Adrenal gland (tissue), 12 donors: ENCODE measurements around the gene CNOT6. TPM values are rescaled to one million over a fixed set of nuclear protein-coding genes. Genes with fewer than 3 reads are reported as not detected.

Experiments
- DNase-seq, 7 donors: peaks; one replicate each; pipeline ENCODE4 v3.0.0-alpha.2; 2019 to 2020
- H3K27ac ChIP-seq, 5 donors: fragments of 200-600 bp; sonication (generic) in 4 of 5; 1 replicate in 3 of 5; 2 replicates in 2 of 5; pipeline versions ENCODE4 v1.5.1 to v1.8.0; 2016 to 2020; ENCODE audit warnings: mild to moderate bottlenecking in 1 of 5
- H3K27me3 ChIP-seq: fragments of 200-600 bp; 2 replicates; pipeline ENCODE4 v1.8.0; 2021
- H3K36me3 ChIP-seq, 2 donors: fragments of 200-600 bp; replicated peaks in 1 of 2; 1 replicate in 1 of 2; 2 replicates in 1 of 2; pipeline versions ENCODE4 v1.5.1 to v1.8.0; 2018 to 2022
- H3K4me1 ChIP-seq, 2 donors: fragments of 200-600 bp; replicated peaks in 1 of 2; 1 replicate in 1 of 2; 2 replicates in 1 of 2; pipeline versions ENCODE4 v1.5.1 to v1.8.0; 2018 to 2021
- H3K4me3 ChIP-seq, 4 donors: fragments of 200-600 bp; sonication (generic) in 3 of 4; one replicate each; pipeline ENCODE4 v1.5.1; 2016 to 2018
- H3K9me3 ChIP-seq, 3 donors: fragments of 200-600 bp; sonication (generic) in 1 of 3; replicated peaks in 1 of 3; 1 replicate in 2 of 3; 2 replicates in 1 of 3; pipeline versions ENCODE4 v1.5.1 to v1.8.0; 2016 to 2021
- POLR2A ChIP-seq, 2 donors: fragments of 450-650 bp; IDR thresholded peaks; one replicate each; pipeline ENCODE4 v1.6.1; 2017; ENCODE audit warnings: antibody characterized with exemption in 2 of 2, mild to moderate bottlenecking in 2 of 2, moderate library complexity in 1 of 2
- WGBS, 4 donors: extraction: QIAGEN DNeasy Blood & Tissue Kit in 2 of 4; methylation state at CpG; one replicate each; pipeline versions ENCODE4 v1.1.5 to v1.1.7; 2013 to 2017; 5-methylcytosine and 5-hydroxymethylcytosine counted together
- intact Hi-C, 2 donors: fragments of 100-400 bp; cut with DNase I; formaldehyde crosslinking; loops; one replicate each; pipeline versions ENCODE4 v1.14.1 to v1.15.0; 2022 to 2023
- polyA plus RNA-seq, 3 donors: library from polyadenylated mRNA; stranded (reverse); fragments of 200-250 nt in 2 of 3; fragments of 350-450 nt in 1 of 3; fragmentation: Illumina TruSeq in 1 of 3; extraction: RNeasy Lipid Tissue Mini Kit (QIAGEN cat#74804) in 1 of 3; gene quantifications; one replicate each; pipeline ENCODE4 v1.2.3, GENCODE V29; 2013 to 2014
- total RNA-seq, 9 donors: library from RNA; depleted of rRNA in 4 of 9; stranded (reverse); fragments of >200 nt in 4 of 9; fragments of 120-200 nt in 1 of 9; fragmentation: NEBNext Ultra II Directional in 1 of 9; extraction: Animal tissue kit (Norgen Biotek cat#: 25700) in 1 of 9; gene quantifications; one replicate each; pipeline versions ENCODE4 v1.1.0 to v1.2.4, GENCODE V29; 2013 to 2023
- TF ChIP-seq, protein P1 (sequence below), 6 experiments: fragments of 450-650 bp in 4 of 6; fragments of 200-600 bp in 2 of 6; sonication (generic) in 1 of 6; IDR thresholded peaks; 1 replicate in 5 of 6; 2 replicates in 1 of 6; pipeline versions ENCODE4 v1.5.1 to v1.8.0; 2016 to 2021; ENCODE audit warnings: antibody characterized with exemption in 6 of 6, mild to moderate bottlenecking in 2 of 6, moderate library complexity in 1 of 6
- donor health status: healthy with polysubstance abuse.
- donor health status: Bipolar disorder and iron deficiency.
- donor health status: DM: yes; HTN: yes; CAD: no.
- donor health status: DM: no; HTN: no; CAD: no.
- donor health status: DM: no; HTN: no; CAD: no.
- donor health status: DM: yes; HTN: yes; CAD: no.

CNOT6 gene
- total and polyA plus RNA-seq, 12 donors = 4.4 to 19.9 (median 11.5) TPM

DNA sequence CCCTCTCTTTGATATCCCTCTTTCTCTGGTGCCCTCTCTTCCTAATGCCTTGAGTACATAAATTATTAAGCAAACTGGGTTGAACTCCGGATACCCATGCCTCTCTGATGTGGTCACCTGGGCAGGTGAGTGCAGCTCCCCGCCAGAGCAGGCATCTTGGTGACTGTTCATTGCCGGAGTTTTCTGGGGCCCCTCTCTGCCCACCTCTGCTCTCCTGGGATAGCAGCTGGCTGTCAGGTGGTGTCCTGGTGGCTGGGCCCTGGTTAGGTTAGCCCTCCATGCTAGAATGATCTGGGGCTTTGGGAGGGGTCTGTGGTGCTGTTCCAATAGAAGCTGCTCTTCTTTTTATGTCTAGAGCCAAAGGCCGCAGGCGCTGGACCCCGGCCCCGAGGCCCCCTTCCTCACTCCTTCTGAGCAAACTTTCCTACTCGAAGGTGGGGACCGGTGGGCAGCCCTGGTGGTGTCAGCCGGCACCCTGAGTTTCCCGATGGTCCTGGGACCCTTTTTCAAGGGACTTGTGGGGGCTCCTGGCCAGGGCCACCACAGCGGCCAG is 102.0 kb downstream of the CNOT6 start:
- DNase-seq = peak in 1 of 7 donors; percentile 9
- Histone ChIP-seq H3K36me3 (no peaks in the 10 kb centered on the region), H3K27me3 (peaks cover 22% of the 10 kb centered on the region), H3K4me3 (no peak overlapping the region), H3K27ac (no peak overlapping the region), H3K4me1 (peaks cover 0 to 5% of the 10 kb centered on the region in 2 donors), H3K9me3 (no peaks in the 10 kb centered on the region)
- intact Hi-C loops = loop anchor here in 1 of 2 donors (10.0 kb wide), 1 partner anchor 111 kb away; no protein-coding TSS in a partner anchor
- WGBS, 4 donors = 85 to 94% (median 90%) methylated on average over 11 to 12 of the region's 12 CpGs
- TF ChIP-seq, protein P1, sequence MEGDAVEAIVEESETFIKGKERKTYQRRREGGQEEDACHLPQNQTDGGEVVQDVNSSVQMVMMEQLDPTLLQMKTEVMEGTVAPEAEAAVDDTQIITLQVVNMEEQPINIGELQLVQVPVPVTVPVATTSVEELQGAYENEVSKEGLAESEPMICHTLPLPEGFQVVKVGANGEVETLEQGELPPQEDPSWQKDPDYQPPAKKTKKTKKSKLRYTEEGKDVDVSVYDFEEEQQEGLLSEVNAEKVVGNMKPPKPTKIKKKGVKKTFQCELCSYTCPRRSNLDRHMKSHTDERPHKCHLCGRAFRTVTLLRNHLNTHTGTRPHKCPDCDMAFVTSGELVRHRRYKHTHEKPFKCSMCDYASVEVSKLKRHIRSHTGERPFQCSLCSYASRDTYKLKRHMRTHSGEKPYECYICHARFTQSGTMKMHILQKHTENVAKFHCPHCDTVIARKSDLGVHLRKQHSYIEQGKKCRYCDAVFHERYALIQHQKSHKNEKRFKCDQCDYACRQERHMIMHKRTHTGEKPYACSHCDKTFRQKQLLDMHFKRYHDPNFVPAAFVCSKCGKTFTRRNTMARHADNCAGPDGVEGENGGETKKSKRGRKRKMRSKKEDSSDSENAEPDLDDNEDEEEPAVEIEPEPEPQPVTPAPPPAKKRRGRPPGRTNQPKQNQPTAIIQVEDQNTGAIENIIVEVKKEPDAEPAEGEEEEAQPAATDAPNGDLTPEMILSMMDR (IDR thresholded peaks at IDR 0.05) = no peak
- no peak for TF ChIP-seq POLR2A (IDR thresholded peaks at IDR 0.05)

DNA sequence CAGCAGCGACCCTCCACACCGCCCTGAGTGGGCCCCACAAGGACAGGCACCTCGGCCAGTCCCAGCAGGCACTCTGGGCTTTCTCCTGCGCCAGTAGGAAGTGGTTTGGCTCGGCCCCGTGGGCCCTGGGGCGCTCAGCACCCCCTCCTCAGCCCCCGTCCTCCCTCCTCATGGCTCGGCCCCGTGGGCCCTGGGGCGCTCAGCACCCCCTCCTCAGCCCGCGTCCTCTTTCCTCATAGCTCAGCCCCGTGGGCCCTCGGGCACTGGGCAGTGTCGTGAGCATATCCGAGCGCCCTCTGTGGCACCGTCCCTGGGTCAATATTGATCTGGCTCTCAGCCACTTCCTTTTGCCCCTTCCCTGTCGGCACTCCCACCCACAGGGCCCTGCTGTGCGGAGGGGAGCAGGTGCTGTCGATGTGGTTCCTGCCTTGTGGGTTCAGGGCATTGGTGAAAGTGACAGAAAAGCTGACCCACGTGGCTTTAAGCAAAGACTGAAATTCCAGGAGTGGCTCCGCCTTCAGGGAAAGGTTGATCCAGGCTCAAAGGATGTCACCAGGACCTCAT is 102.6 kb downstream of the CNOT6 start:
- Histone ChIP-seq H3K36me3 (no peaks in the 10 kb centered on the region), H3K27ac (no peak overlapping the region), H3K4me3 (no peak overlapping the region), H3K27me3 (peaks cover 18% of the 10 kb centered on the region), H3K9me3 (no peaks in the 10 kb centered on the region), H3K4me1 (no peaks in the 10 kb centered on the region)
- WGBS, 4 donors = 70 to 80% (median 75%) methylated on average over 19 to 24 of the region's 24 CpGs
- peak in 2 of 7 donors; percentile 5 to 36 for DNase-seq
- TF ChIP-seq, protein P1 (IDR thresholded peaks at IDR 0.05) = no peak
- no peak for TF ChIP-seq POLR2A (IDR thresholded peaks at IDR 0.05)
- intact Hi-C loops = loop anchor here in 1 of 2 donors (10.0 kb wide), 1 partner anchor 112 kb away; no protein-coding TSS in a partner anchor

DNA sequence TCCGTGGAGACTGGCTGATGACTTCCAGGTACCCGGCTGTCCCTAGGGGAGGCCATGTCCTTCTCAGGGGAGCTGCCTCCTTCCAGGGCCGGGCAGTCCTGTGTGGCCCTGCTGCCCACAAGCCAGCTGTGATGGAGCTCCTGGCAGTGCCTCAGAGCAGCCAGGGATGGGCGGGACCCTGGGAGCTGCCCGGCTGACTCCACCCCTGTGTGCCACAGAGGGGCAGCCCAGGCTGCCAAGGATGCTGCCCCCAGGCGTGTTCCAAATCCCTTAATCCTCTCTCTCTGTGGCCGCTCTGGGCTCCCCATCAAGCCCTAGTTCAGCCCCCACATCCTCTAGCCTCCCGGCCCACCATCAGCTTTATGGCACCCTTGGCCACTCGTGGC is 104.1 kb downstream of the CNOT6 start:
- WGBS, 4 donors = 72 to 88% (median 85%) methylated on average over 5 to 9 of the region's 9 CpGs
- Histone ChIP-seq H3K9me3 (no peaks in the 10 kb centered on the region), H3K4me1 (no peaks in the 10 kb centered on the region), H3K4me3 (no peak overlapping the region), H3K27me3 (peaks cover 6% of the 10 kb centered on the region), H3K36me3 (no peaks in the 10 kb centered on the region), H3K27ac (no peak overlapping the region)
- no peak for TF ChIP-seq POLR2A (IDR thresholded peaks at IDR 0.05)
- TF ChIP-seq, protein P1 (IDR thresholded peaks at IDR 0.05) = no peak
- peak in 2 of 7 donors; percentile 11 to 23 for DNase-seq
- intact Hi-C loops = loop anchor here in 1 of 2 donors (10.0 kb wide), 1 partner anchor 114 kb away; no protein-coding TSS in a partner anchor

DNA sequence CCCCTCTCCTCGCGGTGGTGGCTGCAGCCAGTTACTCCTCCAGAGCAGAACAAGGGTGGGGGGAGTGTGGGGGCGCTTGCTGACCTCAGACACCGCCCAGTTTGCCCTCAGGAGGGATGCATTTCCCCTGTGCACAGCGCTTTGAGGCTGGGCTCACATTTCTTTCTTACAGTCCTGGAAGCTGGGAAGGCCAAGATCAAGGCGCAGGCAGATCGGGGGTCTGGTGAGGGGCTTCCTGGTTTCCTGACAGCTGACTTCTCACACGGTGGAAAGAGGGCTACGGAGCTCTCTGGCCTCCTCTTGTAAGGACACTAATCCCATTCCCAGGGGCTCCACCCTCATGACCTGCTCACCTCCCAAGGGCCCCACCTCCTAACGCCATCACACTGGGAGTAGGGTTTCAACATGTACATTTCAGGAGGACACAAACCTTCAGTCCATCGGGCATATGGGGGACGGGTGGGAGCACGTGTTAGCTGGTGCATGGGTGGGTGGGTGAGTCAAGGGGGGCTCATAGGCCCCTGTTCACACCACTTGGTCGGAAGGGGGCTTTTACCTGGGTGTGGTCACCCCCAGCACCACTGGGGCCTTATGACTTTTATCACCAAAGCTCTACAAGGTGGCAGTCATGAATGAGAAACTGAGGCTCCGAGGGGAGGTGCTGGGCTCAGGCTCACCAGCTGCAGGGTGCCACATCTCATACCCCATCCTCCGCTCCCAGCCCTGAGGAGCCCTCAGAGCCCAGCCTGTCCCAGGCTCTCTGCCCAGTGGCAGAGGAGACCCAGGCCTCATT is 104.8 kb downstream of the CNOT6 start:
- Histone ChIP-seq H3K36me3 (no peaks in the 10 kb centered on the region), H3K4me3 (no peak overlapping the region), H3K27ac (no peak overlapping the region), H3K9me3 (no peaks in the 10 kb centered on the region), H3K27me3 (no peaks in the 10 kb centered on the region), H3K4me1 (no peaks in the 10 kb centered on the region)
- peak in 3 of 7 donors; percentile 5 to 42 (median 10) for DNase-seq
- intact Hi-C loops = loop anchor here in 1 of 2 donors (10.0 kb wide), 1 partner anchor 114 kb away; no protein-coding TSS in a partner anchor
- TF ChIP-seq, protein P1 (IDR thresholded peaks at IDR 0.05) = no peak
- no peak for TF ChIP-seq POLR2A (IDR thresholded peaks at IDR 0.05)
- WGBS, 4 donors = 84 to 90% (median 88%) methylated on average over 9 to 16 of the region's 16 CpGs
